Measurements from ENCODE around the gene ODF2. TPM values are rescaled to one million over a fixed set of nuclear protein-coding genes. Genes with fewer than 3 reads are reported as not detected.

ODF2 gene
- total and polyA plus RNA-seq, 2 experiments from 2014 or later = 17.5 to 26.9 TPM

GRCh38 chr9:128442150-128442549 lies 13.7 kb upstream of the ODF2 start:
- Histone ChIP-seq H3K27ac (ENCODE audit: low read depth) (no peak overlapping the region), H3K4me3 (no peak overlapping the region), H3K27me3 (ENCODE audit: insufficient read depth) (no peaks in the 10 kb centered on the region), H3K79me2 (replicated peaks; ENCODE audit: insufficient read depth) (no peaks in the 10 kb centered on the region), H3K4me2 (no peak overlapping the region), H2AFZ (no peak overlapping the region), H3F3A (replicated peaks; ENCODE audit: low read depth) (0 out of 2 replicates have a peak, but pooled peaks cover 6% of the 10 kb centered on the region), H3K4me1 (ENCODE audit: insufficient read depth) (no peaks in the 10 kb centered on the region), H3K36me3 (ENCODE audit: insufficient read depth) (no peaks in the 10 kb centered on the region), H4K20me1 (replicated peaks; ENCODE audit: insufficient read depth) (no peaks in the 10 kb centered on the region), H3K9me2 (ENCODE audit: insufficient read depth) (no peaks in the 10 kb centered on the region)
- ATAC-seq (no peak), DNase-seq (ENCODE audit: low spot score) (no peak)
- TF ChIP-seq CTCF (conservative IDR thresholded peaks at IDR 0.05; ENCODE audit: low read depth in 2 of 2) = no peak
- TF ChIP-seq JUNB (IDR thresholded peaks at IDR 0.05; ENCODE audit: unreplicated experiment) = no peak
- no peak for TF ChIP-seq REST (IDR thresholded peaks at IDR 0.05; ENCODE audit: unreplicated experiment)
- no peak for TF ChIP-seq POLR2AphosphoS5 (IDR thresholded peaks at IDR 0.05; ENCODE audit: low read depth)
- TF ChIP-seq ZNF462 (CRISPR knock-in tag; IDR thresholded peaks at IDR 0.05) = no peak
- no peak for TF ChIP-seq ZNF114 (CRISPR knock-in tag; IDR thresholded peaks at IDR 0.05)
- TF ChIP-seq NANOG (IDR thresholded peaks at IDR 0.05; ENCODE audit: borderline replicate concordance) = no peak
- no peak for TF ChIP-seq EZH2phosphoT487 (IDR thresholded peaks at IDR 0.05; ENCODE audit: unreplicated experiment)
- TF ChIP-seq EZH2 (IDR thresholded peaks at IDR 0.05; ENCODE audit: low read depth, unreplicated experiment) = no peak
- TF ChIP-seq STAT1 (IDR thresholded peaks at IDR 0.05; ENCODE audit: unreplicated experiment) = no peak
- no peak for TF ChIP-seq ETS1 (IDR thresholded peaks at IDR 0.05)
- TF ChIP-seq CREB1 (CRISPR knock-in tag; IDR thresholded peaks at IDR 0.05; ENCODE audit: low read depth) = no peak
- no peak for TF ChIP-seq ZNF331 (CRISPR knock-in tag; IDR thresholded peaks at IDR 0.05; ENCODE audit: low read depth)
- Mint-ChIP-seq H3K36me3 (ENCODE audit: low read depth) (no peaks in the 10 kb centered on the region), H3K27me3 (ENCODE audit: insufficient read depth, low read depth, poor library complexity) (peaks cover 3% of the 10 kb centered on the region), H3K4me3 (no peak overlapping the region), H3K9me3 (no peaks in the 10 kb centered on the region), H3K4me1 (peaks cover 3% of the 10 kb centered on the region; the same call in 1 of the 3 replicates), H3K27ac (no peak overlapping the region)

All from GM23338 (cell line).